CD4-positive, alpha-beta T cell treated with Interleukin-2 at 100 ng/mL for 4 hours (primary cell): ENCODE measurements around the gene ITPKC.
A peak's percentile ranks its signal among the peaks of the same experiment; 100 is the strongest.

Source experiments
- DNase-seq: peaks from one replicate; pipeline ENCODE4 v3.0.0-alpha.2; 2020; ENCODE audit warnings: low spot score

Gene ITPKC

GRCh38 chr19:40716482-40717324, at the start of gene ITPKC, which contains the start of gene COQ8B:
Gene ITPKC (plus strand): TSS chr19:40717112. CDS start chr19:40717136, 24 bp downstream.
Gene COQ8B (minus strand): TSS chr19:40716886. CDS start chr19:40714632, 2,254 bp downstream.
- peak; percentile 99 for DNase-seq

GRCh38 chr19:40667602-40668001, 49.3 kb upstream of the ITPKC start:
- DNase-seq, result no peak

- no peak for DNase-seq
These were observed 47.8 kb upstream of the ITPKC start for GRCh38 chr19:40668991-40669614.

- no peak for DNase-seq
These were observed 45.5 kb upstream of the ITPKC start for GRCh38 chr19:40671404-40671803.

GRCh38 chr19:40672038-40672437, 44.9 kb upstream of the ITPKC start:
- no peak for DNase-seq

- no peak for DNase-seq
These were observed 44.2 kb upstream of the ITPKC start for GRCh38 chr19:40672573-40673299.

- DNase-seq, result peak; percentile 15
These were observed 43.5 kb upstream of the ITPKC start for GRCh38 chr19:40673397-40673796.

- no peak for DNase-seq
These were observed 42.6 kb upstream of the ITPKC start for GRCh38 chr19:40674291-40674690.

- no peak for DNase-seq
These were observed 39.8 kb upstream of the ITPKC start for GRCh38 chr19:40677156-40677555.

GRCh38 chr19:40681039-40681438, 35.9 kb upstream of the ITPKC start:
- DNase-seq, result no peak

GRCh38 chr19:40682431-40682964, 34.4 kb upstream of the ITPKC start:
- DNase-seq, result no peak

GRCh38 chr19:40683437-40683836, 33.5 kb upstream of the ITPKC start:
- DNase-seq, result no peak

GRCh38 chr19:40684280-40684679, 32.6 kb upstream of the ITPKC start:
- no peak for DNase-seq

GRCh38 chr19:40685016-40685526, 31.8 kb upstream of the ITPKC start:
- DNase-seq, result no peak

- DNase-seq, result no peak
These were observed 31.3 kb upstream of the ITPKC start for GRCh38 chr19:40685563-40685962.

GRCh38 chr19:40686882-40687524, 29.9 kb upstream of the ITPKC start:
- DNase-seq, result no peak

GRCh38 chr19:40687525-40688016, 29.3 kb upstream of the ITPKC start:
- DNase-seq, result peak; percentile 34

- no peak for DNase-seq
These were observed 28.6 kb upstream of the ITPKC start for GRCh38 chr19:40688309-40688708.

- DNase-seq, result no peak
These were observed 27.9 kb upstream of the ITPKC start for GRCh38 chr19:40688987-40689338.

- peak; percentile 23 for DNase-seq
These were observed 27.4 kb upstream of the ITPKC start for GRCh38 chr19:40689339-40690049.
